Trophoblast cell (in vitro differentiated cells and primary cell): ENCODE data around the gene FAM13A.

Experiments
- DNase-seq, 2 donors: peaks; one replicate each; pipeline ENCODE4 v3.0.0-alpha.2; 2016
- H2AFZ ChIP-seq: 2 replicates; pipeline ENCODE4 v1.6.1; 2013; ENCODE audit warnings: low read length, moderate library complexity, mild to moderate bottlenecking; ENCODE audit not compliant: insufficient read depth, poor library complexity
- H2AK5ac ChIP-seq: 2 replicates; pipeline ENCODE4 v1.6.1; 2013; ENCODE audit warnings: mild to moderate bottlenecking, low read length
- H2BK120ac ChIP-seq: 2 replicates; pipeline ENCODE4 v1.6.1; 2013; ENCODE audit warnings: low read length, mild to moderate bottlenecking, moderate library complexity; ENCODE audit not compliant: insufficient read depth, poor library complexity
- H2BK12ac ChIP-seq: 2 replicates; pipeline ENCODE4 v1.6.1; 2013; ENCODE audit warnings: mild to moderate bottlenecking, low read length, moderate library complexity
- H2BK5ac ChIP-seq: 2 replicates; pipeline ENCODE4 v1.6.1; 2013; ENCODE audit warnings: low read length, low read depth, moderate library complexity, mild to moderate bottlenecking; ENCODE audit not compliant: poor library complexity
- H3K14ac ChIP-seq: 2 replicates; pipeline ENCODE4 v1.6.1; 2013; ENCODE audit warnings: mild to moderate bottlenecking, low read length
- H3K18ac ChIP-seq: 2 replicates; pipeline ENCODE4 v1.6.1; 2013; ENCODE audit warnings: mild to moderate bottlenecking, low read length
- H3K23ac ChIP-seq: 2 replicates; pipeline ENCODE4 v1.6.1; 2013; ENCODE audit warnings: low read length
- H3K27ac ChIP-seq: 2 replicates; pipeline ENCODE4 v1.5.1; 2013; ENCODE audit warnings: low read depth, mild to moderate bottlenecking, inconsistent platforms, low read length, moderate library complexity
- H3K27me3 ChIP-seq: 2 replicates; pipeline ENCODE4 v1.6.1; 2013; ENCODE audit warnings: inconsistent platforms, mild to moderate bottlenecking, low read length, moderate library complexity; ENCODE audit not compliant: insufficient read depth
- H3K36me3 ChIP-seq, 2 experiments: 1 replicate in 1 of 2; 2 replicates in 1 of 2; pipeline ENCODE4 v1.6.1; 2013; ENCODE audit warnings: low read length in 2 of 2, mild to moderate bottlenecking in 2 of 2, moderate library complexity in 1 of 2; ENCODE audit not compliant: insufficient read depth in 2 of 2, control insufficient read depth in 1 of 2
- H3K4ac ChIP-seq: 2 replicates; pipeline ENCODE4 v1.6.1; 2013; ENCODE audit warnings: low read depth, mild to moderate bottlenecking, low read length, moderate library complexity
- H3K4me1 ChIP-seq, 2 experiments: 1 replicate in 1 of 2; 2 replicates in 1 of 2; pipeline ENCODE4 v1.6.1; 2013; ENCODE audit warnings: low read length in 2 of 2, mild to moderate bottlenecking in 2 of 2, moderate library complexity in 1 of 2; ENCODE audit not compliant: insufficient read depth in 2 of 2, control insufficient read depth in 1 of 2
- H3K4me2 ChIP-seq: 2 replicates; pipeline ENCODE4 v1.6.1; 2013; ENCODE audit warnings: inconsistent platforms, mild to moderate bottlenecking, low read length, moderate library complexity
- H3K4me3 ChIP-seq: 2 replicates; pipeline ENCODE4 v1.5.1; 2013; ENCODE audit warnings: mild to moderate bottlenecking, low read depth, low read length, inconsistent platforms
- H3K79me1 ChIP-seq: one replicate; pipeline ENCODE4 v1.6.1; 2013; ENCODE audit warnings: low read length
- H3K79me2 ChIP-seq: 2 replicates; pipeline ENCODE4 v1.6.1; 2013; ENCODE audit warnings: low read length, mild to moderate bottlenecking; ENCODE audit not compliant: control insufficient read depth, insufficient read depth, poor library complexity
- H3K9ac ChIP-seq: 2 replicates; pipeline ENCODE4 v1.6.1; 2013; ENCODE audit warnings: mild to moderate bottlenecking, low read length
- H3K9me3 ChIP-seq: 2 replicates; pipeline ENCODE4 v1.6.1; 2013; ENCODE audit warnings: low read depth, mild to moderate bottlenecking, control low read depth, inconsistent platforms, low read length; ENCODE audit not compliant: insufficient read depth
- H4K12ac ChIP-seq: 2 replicates; pipeline ENCODE4 v1.6.1; 2013; ENCODE audit warnings: low read depth, mild to moderate bottlenecking, low read length, moderate library complexity
- H4K8ac ChIP-seq: 2 replicates; pipeline ENCODE4 v1.6.1; 2013; ENCODE audit warnings: low read depth, mild to moderate bottlenecking, low read length, moderate library complexity
- H4K91ac ChIP-seq: one replicate; pipeline ENCODE4 v1.6.1; 2013; ENCODE audit warnings: low read depth, mild to moderate bottlenecking, low read length, moderate library complexity
- WGBS: extraction: QIAGEN DNeasy Blood & Tissue Kit; methylation state at CpG from one replicate; pipeline ENCODE4 v1.1.7; 2013; ENCODE audit warnings: missing lambda C conversion rate; ENCODE audit not compliant: insufficient read length, insufficient coverage; ENCODE audit errors: extremely low coverage; 5-methylcytosine and 5-hydroxymethylcytosine counted together

The FAM13A gene

GRCh38 chr4:88780389-88780788 is 276.6 kb downstream of the FAM13A start:
- Histone ChIP-seq H3K27me3 (no peaks in the 10 kb centered on the region), H4K8ac (no peak overlapping the region), H2AFZ (no peak overlapping the region), H3K9ac (no peak overlapping the region), H3K27ac (no peak overlapping the region), H3K4me2 (no peak overlapping the region), H3K14ac (no peak overlapping the region), H2BK5ac (no peak overlapping the region), H3K23ac (no peak overlapping the region), H3K4ac (no peak overlapping the region), H4K12ac (no peak overlapping the region), H2BK120ac (no peak overlapping the region), H3K4me3 (no peak overlapping the region), H3K79me1 (no peaks in the 10 kb centered on the region), H3K9me3 (no peaks in the 10 kb centered on the region), H3K36me3 (no peaks in the 10 kb centered on the region), H4K91ac (no peak overlapping the region), H2BK12ac (no peak overlapping the region), H3K18ac (no peak overlapping the region), H2AK5ac (no peak overlapping the region), H3K4me1 (no peaks in the 10 kb centered on the region), H3K79me2 (no peaks in the 10 kb centered on the region)
- no peak for DNase-seq
- WGBS = no CpG with 5 or more reads among the region's 1 CpG

- Histone ChIP-seq H3K4me3 (no peak overlapping the region), H3K79me1 (no peaks in the 10 kb centered on the region), H3K4me1 (no peaks in the 10 kb centered on the region), H2BK5ac (no peak overlapping the region), H3K4me2 (no peak overlapping the region), H2BK12ac (no peak overlapping the region), H3K79me2 (no peaks in the 10 kb centered on the region), H4K91ac (no peak overlapping the region), H4K8ac (no peak overlapping the region), H2AFZ (no peak overlapping the region), H3K9ac (no peak overlapping the region), H2BK120ac (no peak overlapping the region), H3K4ac (no peak overlapping the region), H2AK5ac (no peak overlapping the region), H4K12ac (no peak overlapping the region), H3K27ac (no peak overlapping the region), H3K14ac (no peak overlapping the region), H3K27me3 (no peaks in the 10 kb centered on the region), H3K18ac (no peak overlapping the region), H3K36me3 (no peaks in the 10 kb centered on the region), H3K9me3 (no peaks in the 10 kb centered on the region), H3K23ac (no peak overlapping the region)
- no peak for DNase-seq
- no CpG with 5 or more reads among the region's 3 CpGs for WGBS
These were observed 277.6 kb downstream of the FAM13A start for GRCh38 chr4:88779431-88779830.

GRCh38 chr4:88775529-88775928 is 281.5 kb downstream of the FAM13A start:
- Histone ChIP-seq H3K18ac (no peak overlapping the region), H2BK12ac (no peak overlapping the region), H3K4me1 (no peaks in the 10 kb centered on the region), H2AK5ac (no peak overlapping the region), H3K27ac (no peak overlapping the region), H3K27me3 (no peaks in the 10 kb centered on the region), H3K9ac (no peak overlapping the region), H3K79me2 (no peaks in the 10 kb centered on the region), H3K4me2 (no peak overlapping the region), H4K91ac (no peak overlapping the region), H2BK120ac (no peak overlapping the region), H3K36me3 (no peaks in the 10 kb centered on the region), H3K79me1 (no peaks in the 10 kb centered on the region), H3K4ac (no peak overlapping the region), H3K4me3 (no peak overlapping the region), H3K23ac (no peak overlapping the region), H4K8ac (no peak overlapping the region), H2AFZ (no peak overlapping the region), H2BK5ac (no peak overlapping the region), H3K14ac (no peak overlapping the region), H4K12ac (no peak overlapping the region), H3K9me3 (no peaks in the 10 kb centered on the region)
- no CpG with 5 or more reads among the region's 2 CpGs for WGBS
- no peak for DNase-seq

GRCh38 chr4:88775026-88775425 is 282.0 kb downstream of the FAM13A start:
- Histone ChIP-seq H2BK5ac (no peak overlapping the region), H3K4me3 (no peak overlapping the region), H2BK120ac (no peak overlapping the region), H3K23ac (no peak overlapping the region), H3K79me1 (no peaks in the 10 kb centered on the region), H3K36me3 (no peaks in the 10 kb centered on the region), H3K27me3 (no peaks in the 10 kb centered on the region), H2BK12ac (no peak overlapping the region), H2AK5ac (no peak overlapping the region), H4K12ac (no peak overlapping the region), H3K27ac (no peak overlapping the region), H3K18ac (no peak overlapping the region), H2AFZ (no peak overlapping the region), H3K4me2 (no peak overlapping the region), H3K79me2 (no peaks in the 10 kb centered on the region), H3K9me3 (no peaks in the 10 kb centered on the region), H3K14ac (no peak overlapping the region), H4K91ac (no peak overlapping the region), H3K9ac (no peak overlapping the region), H4K8ac (no peak overlapping the region), H3K4ac (no peak overlapping the region), H3K4me1 (no peaks in the 10 kb centered on the region)
- WGBS = 100% methylated on average over 1 of the region's 1 CpG
- no peak for DNase-seq
